ENCODE measurements around the gene CACFD1. TPM values are rescaled to one million over a fixed set of nuclear protein-coding genes. Genes with fewer than 3 reads are reported as not detected.

Gene CACFD1
- 24.4 and 24.6 TPM in 2 replicates for total RNA-seq

DNA sequence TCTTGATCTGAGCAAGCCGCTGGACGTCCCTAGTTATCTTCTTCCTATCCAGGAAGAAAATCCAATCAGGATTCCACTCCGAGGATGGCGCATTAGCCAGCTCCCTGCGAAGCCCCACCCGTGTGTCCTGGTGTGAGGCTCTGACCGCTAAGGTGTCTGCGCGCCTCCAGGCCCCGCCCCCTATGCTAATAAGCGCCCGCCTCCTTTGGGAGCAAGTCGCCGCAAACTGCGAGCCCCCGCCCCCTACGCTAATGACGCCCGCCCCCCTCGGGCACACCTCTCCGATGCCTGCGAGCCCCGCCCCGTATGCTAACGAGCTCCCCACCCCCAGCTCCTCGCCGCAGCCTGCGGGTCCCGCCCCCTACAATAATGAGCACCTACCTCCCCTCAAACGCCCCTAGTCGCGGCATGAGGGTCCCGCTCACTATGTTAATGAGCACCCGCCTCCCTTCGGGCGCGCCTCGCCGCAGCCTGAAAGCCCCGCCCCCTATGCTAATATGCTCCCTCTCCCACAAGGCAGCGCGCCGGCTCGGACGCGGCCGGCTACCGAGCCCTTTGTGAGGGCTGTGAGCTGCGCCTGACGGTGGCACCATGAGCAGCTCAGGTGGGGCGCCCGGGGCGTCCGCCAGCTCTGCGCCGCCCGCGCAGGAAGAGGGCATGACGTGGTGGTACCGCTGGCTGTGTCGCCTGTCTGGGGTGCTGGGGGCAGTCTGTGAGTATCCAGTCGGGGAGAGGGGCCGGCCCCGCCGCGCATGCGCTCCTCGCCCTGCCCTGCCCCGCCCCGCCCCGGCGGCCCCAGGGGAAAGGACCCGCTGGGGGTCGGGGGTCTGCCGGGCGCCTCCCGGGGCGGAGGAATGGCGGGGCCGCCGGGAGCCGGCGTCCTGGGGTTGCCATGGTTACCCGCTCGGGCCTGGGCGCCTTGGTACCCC is at the start of gene CACFD1:
TSS of gene CACFD1 (plus strand) at position 503 of the 929 bp plus-strand sequence. CDS start at position 592, 89 bp downstream.
- Histone ChIP-seq H3K27me3 (ENCODE audit: control insufficient read depth, insufficient read depth, low read length) (no peaks in the 10 kb centered on the region), H3K36me3 (ENCODE audit: control insufficient read depth, insufficient read depth, low read length) (no peaks in the 10 kb centered on the region), H3K4me3 (ENCODE audit: low read depth, low read length) (peak within 1 kb of the TSS; percentile 57)
- no peak for TF ChIP-seq CTCF (IDR thresholded peaks at IDR 0.05; ENCODE audit: insufficient read depth, low read length, poor library complexity, severe bottlenecking)
- DNase-seq (ENCODE audit: low read depth): peak; percentile 71

- no peaks in the 10 kb centered on the region for H3K36me3 ChIP-seq (ENCODE audit: control insufficient read depth, insufficient read depth, low read length)
- no peak overlapping the region for H3K4me3 ChIP-seq (ENCODE audit: low read depth, low read length)
- no peak for DNase-seq (ENCODE audit: low read depth)
- no peaks in the 10 kb centered on the region for H3K27me3 ChIP-seq (ENCODE audit: control insufficient read depth, insufficient read depth, low read length)
- TF ChIP-seq CTCF (IDR thresholded peaks at IDR 0.05; ENCODE audit: insufficient read depth, low read length, poor library complexity, severe bottlenecking): no peak
Observed at GRCh38 chr9:133415170-133415569, 44.6 kb upstream of the CACFD1 start.

DNA sequence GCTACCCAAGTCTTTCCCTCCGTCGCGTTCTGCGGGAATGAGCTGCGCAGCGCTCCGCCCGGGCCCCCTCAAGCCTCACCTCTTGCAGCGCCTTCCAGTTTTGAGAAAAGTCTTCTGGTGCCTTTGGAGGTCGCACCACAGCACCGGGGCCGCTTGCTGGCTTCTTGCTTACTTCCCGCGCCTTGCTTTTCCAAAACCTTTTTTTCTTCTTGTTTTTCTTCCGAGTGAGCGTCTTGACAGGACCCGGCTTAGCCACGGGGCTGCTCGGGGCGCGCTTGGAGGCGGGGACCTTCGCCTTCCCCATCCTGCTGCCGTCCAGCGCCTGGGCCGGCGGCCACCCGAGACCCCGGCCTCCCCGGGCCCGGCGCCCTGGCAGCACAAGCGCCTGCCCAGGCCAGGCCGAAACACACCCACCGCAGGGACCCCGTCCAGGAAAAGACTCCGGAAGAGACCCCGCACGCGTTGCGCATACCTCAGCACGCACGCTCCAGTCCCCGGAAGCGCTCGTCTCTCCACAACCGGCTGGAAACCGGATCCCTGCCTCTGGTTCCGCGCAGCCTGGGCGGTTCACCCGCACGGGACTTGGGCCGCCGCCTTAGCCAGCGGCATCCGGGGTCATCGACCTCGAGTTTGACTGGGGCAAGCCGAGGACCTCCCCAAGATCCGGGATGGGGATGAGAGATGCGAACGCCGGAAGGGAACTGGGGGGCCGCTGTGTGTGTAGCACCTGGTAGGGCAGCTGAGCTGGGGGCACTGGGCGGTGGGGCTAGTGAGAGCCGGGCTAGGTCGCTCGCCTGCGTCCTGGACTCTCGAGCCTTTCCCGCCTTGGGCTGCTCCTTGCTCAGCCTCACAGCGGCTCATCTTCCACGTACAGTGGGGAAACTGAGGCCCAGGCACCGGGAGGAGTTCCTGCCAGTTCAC is 42.0 kb upstream of the CACFD1 start, which contains the start of gene REXO4:
TSS of gene REXO4 (minus strand) at position 470 of the 921 bp plus-strand sequence. CDS start at position 304, 166 bp downstream.
- Histone ChIP-seq H3K36me3 (ENCODE audit: control insufficient read depth, insufficient read depth, low read length) (no peaks in the 10 kb centered on the region), H3K4me3 (ENCODE audit: low read depth, low read length) (peak within 1 kb of the TSS; percentile 68), H3K27me3 (ENCODE audit: control insufficient read depth, insufficient read depth, low read length) (no peaks in the 10 kb centered on the region)
- TF ChIP-seq CTCF (IDR thresholded peaks at IDR 0.05; ENCODE audit: insufficient read depth, low read length, poor library complexity, severe bottlenecking): no peak
- peak; percentile 41 for DNase-seq (ENCODE audit: low read depth)

GRCh38 chr9:133419005-133419404 is 40.8 kb upstream of the CACFD1 start:
- no peak overlapping the region for H3K4me3 ChIP-seq (ENCODE audit: low read depth, low read length)
- no peaks in the 10 kb centered on the region for H3K36me3 ChIP-seq (ENCODE audit: control insufficient read depth, insufficient read depth, low read length)
- no peak for TF ChIP-seq CTCF (IDR thresholded peaks at IDR 0.05; ENCODE audit: insufficient read depth, low read length, poor library complexity, severe bottlenecking)
- no peaks in the 10 kb centered on the region for H3K27me3 ChIP-seq (ENCODE audit: control insufficient read depth, insufficient read depth, low read length)
- no peak for DNase-seq (ENCODE audit: low read depth)

DNA sequence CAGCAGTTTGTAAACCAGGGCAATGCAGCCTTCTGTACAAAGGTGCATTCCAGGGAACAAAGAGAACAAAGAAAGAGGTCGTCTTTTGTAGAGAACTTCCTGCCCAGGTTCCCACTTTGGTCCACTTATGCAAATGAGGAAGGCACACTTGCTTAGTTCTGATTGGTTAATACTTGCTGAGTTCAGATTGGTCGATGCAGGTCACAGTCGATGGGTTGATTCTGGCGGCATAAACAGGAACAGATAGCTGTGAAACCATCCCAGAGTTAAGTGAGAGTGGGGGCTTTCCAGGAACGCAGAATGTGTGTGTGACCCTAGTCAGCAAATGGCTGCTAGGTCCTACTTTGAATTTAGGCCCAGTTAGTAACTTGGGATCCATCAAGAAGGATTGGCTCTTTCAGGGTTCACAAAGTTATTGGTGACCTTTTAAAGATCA is 39.4 kb upstream of the CACFD1 start:
- H3K27me3 ChIP-seq (ENCODE audit: control insufficient read depth, insufficient read depth, low read length): peaks cover 9% of the 10 kb centered on the region
- no peak for TF ChIP-seq CTCF (IDR thresholded peaks at IDR 0.05; ENCODE audit: insufficient read depth, low read length, poor library complexity, severe bottlenecking)
- no peak overlapping the region for H3K4me3 ChIP-seq (ENCODE audit: low read depth, low read length)
- no peaks in the 10 kb centered on the region for H3K36me3 ChIP-seq (ENCODE audit: control insufficient read depth, insufficient read depth, low read length)
- no peak for DNase-seq (ENCODE audit: low read depth)
